Mesothelial cell of epicardium (in vitro differentiated cells): ENCODE data around the gene CHST3. TPM values are rescaled to one million over a fixed set of nuclear protein-coding genes. Genes with fewer than 3 reads are reported as not detected.
A peak's percentile ranks its signal among the peaks of the same experiment; 100 is the strongest.
"Not testable (repeated sequence)": the region's sequence is repeated elsewhere in the genome, so short reads cannot be mapped to it uniquely, and the experiment has no call there.

ENCODE experiments used
- DNase-seq, 2 experiments: peaks; one replicate each; pipeline ENCODE4 v3.0.0; 2021; ENCODE audit warnings: low spot score in 2 of 2; ENCODE audit not compliant: unreplicated experiment in 2 of 2
- H3K27ac Mint-ChIP-seq: 2 replicates; pipeline ENCODE4 v1.8.0; 2021; ENCODE audit warnings: mixed read lengths
- H3K27me3 Mint-ChIP-seq: 2 replicates; pipeline ENCODE4 v1.8.0; 2021; ENCODE audit warnings: low read depth, mixed read lengths
- H3K36me3 Mint-ChIP-seq: 2 replicates; pipeline ENCODE4 v1.8.0; 2021; ENCODE audit warnings: mixed read lengths
- H3K4me1 Mint-ChIP-seq: 2 replicates; pipeline ENCODE4 v1.8.0; 2021; ENCODE audit warnings: mixed read lengths
- H3K4me3 Mint-ChIP-seq: 2 replicates; pipeline ENCODE4 v1.8.0; 2021; ENCODE audit warnings: mild to moderate bottlenecking, moderate library complexity, mixed read lengths
- H3K9me3 Mint-ChIP-seq: 2 replicates; pipeline ENCODE4 v1.8.0; 2021; ENCODE audit warnings: mixed read lengths
- CTCF ChIP-seq: fragments of 200-600 bp; sonication (generic); IDR thresholded peaks from one replicate; pipeline ENCODE4 v1.5.0; 2021; ENCODE audit warnings: antibody characterized with exemption; ENCODE audit not compliant: unreplicated experiment
- total RNA-seq: library from RNA; stranded (reverse); gene quantifications from 3 replicates; pipeline ENCODE4 v1.2.1, GENCODE V29; 2021

The CHST3 gene
- total RNA-seq, 1 donor from 2014 or later = 27.6 TPM

- H3K36me3 Mint-ChIP-seq = peaks cover 3% of the 10 kb centered on the region
- DNase-seq = no peak
- peak overlapping the region; percentile 32 for H3K27ac Mint-ChIP-seq
- H3K27me3 Mint-ChIP-seq = no peaks in the 10 kb centered on the region
- no peak overlapping the region for H3K4me3 Mint-ChIP-seq
- TF ChIP-seq CTCF = no peak
- H3K9me3 Mint-ChIP-seq = no peaks in the 10 kb centered on the region
- peaks cover 64% of the 10 kb centered on the region for H3K4me1 Mint-ChIP-seq
These were observed 11.1 kb downstream of the CHST3 start for GRCh38 chr10:71975087-71975870.

- Mint-ChIP-seq H3K27ac (peak overlapping the region; percentile 39), H3K27me3 (no peaks in the 10 kb centered on the region)
These were observed 11.9 kb downstream of the CHST3 start for GRCh38 chr10:71975871-71976725.

GRCh38 chr10:71977614-71977903, 13.4 kb downstream of the CHST3 start:
- H3K4me1 Mint-ChIP-seq = peaks cover 66% of the 10 kb centered on the region
- not testable (repeated sequence) for H3K36me3 Mint-ChIP-seq, H3K27ac Mint-ChIP-seq, H3K9me3 Mint-ChIP-seq, H3K27me3 Mint-ChIP-seq, H3K4me3 Mint-ChIP-seq, DNase-seq

More at GRCh38 chr10:71975871-71976725, 11.9 kb downstream of the CHST3 start:
- Mint-ChIP-seq H3K4me1 (peaks cover 64% of the 10 kb centered on the region), H3K9me3 (no peaks in the 10 kb centered on the region), H3K4me3 (no peak overlapping the region), H3K36me3 (peaks cover 3% of the 10 kb centered on the region)
- no peak for TF ChIP-seq CTCF
- no peak for DNase-seq

GRCh38 chr10:71978476-71978875, 14.3 kb downstream of the CHST3 start:
- Mint-ChIP-seq H3K9me3 (no peaks in the 10 kb centered on the region), H3K27me3 (no peaks in the 10 kb centered on the region), H3K36me3 (peaks cover 3% of the 10 kb centered on the region), H3K4me1 (peaks cover 66% of the 10 kb centered on the region), H3K27ac (peak overlapping the region; percentile 30), H3K4me3 (no peak overlapping the region)
- no peak for DNase-seq
- no peak for TF ChIP-seq CTCF

- H3K27ac Mint-ChIP-seq = peak overlapping the region; percentile 76
These were observed 14.9 kb downstream of the CHST3 start for GRCh38 chr10:71978988-71979691.

More at GRCh38 chr10:71978988-71979691, 14.9 kb downstream of the CHST3 start:
- Mint-ChIP-seq H3K4me1 (peaks cover 66% of the 10 kb centered on the region), H3K9me3 (no peaks in the 10 kb centered on the region), H3K4me3 (no peak overlapping the region), H3K36me3 (peaks cover 3% of the 10 kb centered on the region), H3K27me3 (no peaks in the 10 kb centered on the region)
- DNase-seq = no peak
- TF ChIP-seq CTCF = no peak
